H54 (cell line): ENCODE measurements around the gene CCL2.

Experiments used
- DNase-seq: peaks from one replicate; pipeline ENCODE4 v3.0.0; 2011; ENCODE audit warnings: low spot score, mixed read lengths; ENCODE audit not compliant: insufficient read length
- FAIRE-seq: peaks from 3 replicates; lab custom pipeline; 2011; peaks lifted over from hg19 to GRCh38; lab: Jason Lieb, UNC
- POLR2A ChIP-seq: IDR thresholded peaks from 2 replicates; pipeline ENCODE4 v1.6.1; 2011; ENCODE audit warnings: low read depth, mild to moderate bottlenecking, low read length

CCL2 gene

GRCh38 chr17:34227707-34228106, 27.4 kb upstream of the CCL2 start:
- FAIRE-seq, result no peak
- no peak for TF ChIP-seq POLR2A
- no peak for DNase-seq

- FAIRE-seq (no peak), DNase-seq (no peak)
- TF ChIP-seq POLR2A, result no peak
Measured at GRCh38 chr17:34228781-34229180, 26.3 kb upstream of the CCL2 start.

DNA sequence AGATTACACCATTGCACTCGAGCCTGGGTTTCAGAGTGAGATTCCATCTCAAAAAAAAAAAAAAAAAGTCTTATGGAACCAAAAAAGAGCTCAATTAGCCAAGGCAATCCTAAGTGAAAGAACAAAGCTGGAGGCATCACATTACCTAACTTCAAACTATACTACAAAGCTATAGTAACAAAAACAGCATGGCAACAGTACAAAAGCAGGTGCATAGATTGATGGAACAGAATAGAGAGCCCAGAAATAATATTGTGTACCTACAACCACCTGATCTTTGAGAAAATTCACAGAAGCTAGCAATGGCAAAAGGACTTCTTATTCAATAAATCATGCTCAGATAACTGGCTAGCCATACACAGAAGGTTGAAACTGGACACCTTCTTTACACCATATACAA, 24.7 kb upstream of the CCL2 start:
- TF ChIP-seq POLR2A, result no peak
- DNase-seq, result no peak
- FAIRE-seq, result no peak

- DNase-seq, result no peak
- FAIRE-seq, result no peak
- no peak for TF ChIP-seq POLR2A
Measured at GRCh38 chr17:34234616-34235015, 20.5 kb upstream of the CCL2 start.

DNA sequence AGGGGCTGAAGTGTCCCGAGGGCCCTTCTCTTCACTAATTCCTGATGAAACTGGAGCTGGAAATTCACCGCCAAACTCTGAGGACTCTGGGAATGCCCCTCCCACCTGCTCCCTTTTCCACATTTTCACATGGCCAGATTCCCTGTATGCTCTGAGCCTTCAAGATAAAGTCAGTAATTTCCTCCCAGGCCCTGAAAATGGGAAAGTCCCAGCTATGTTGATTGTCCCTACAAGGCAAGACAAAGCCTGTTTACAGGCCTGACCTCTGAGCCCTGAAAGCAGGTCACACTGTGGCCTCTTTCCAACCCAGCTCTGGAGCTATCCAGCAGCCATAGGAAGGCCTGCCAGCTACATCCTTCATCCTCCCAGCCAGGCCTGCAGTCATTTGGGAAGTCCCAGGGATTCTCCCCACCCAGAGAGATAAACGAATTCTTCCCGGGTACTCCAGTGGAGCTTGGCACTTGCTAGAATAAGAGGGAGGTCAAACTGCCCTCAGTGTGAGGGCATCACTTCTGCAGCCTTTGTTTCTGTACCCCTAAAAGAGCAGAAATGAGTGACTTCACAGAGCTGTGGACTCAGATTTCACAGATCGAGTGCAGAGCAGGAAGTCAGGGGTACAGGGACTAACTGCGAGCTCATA, 19.6 kb upstream of the CCL2 start:
- DNase-seq (no peak), FAIRE-seq (no peak)
- TF ChIP-seq POLR2A, result no peak

DNA sequence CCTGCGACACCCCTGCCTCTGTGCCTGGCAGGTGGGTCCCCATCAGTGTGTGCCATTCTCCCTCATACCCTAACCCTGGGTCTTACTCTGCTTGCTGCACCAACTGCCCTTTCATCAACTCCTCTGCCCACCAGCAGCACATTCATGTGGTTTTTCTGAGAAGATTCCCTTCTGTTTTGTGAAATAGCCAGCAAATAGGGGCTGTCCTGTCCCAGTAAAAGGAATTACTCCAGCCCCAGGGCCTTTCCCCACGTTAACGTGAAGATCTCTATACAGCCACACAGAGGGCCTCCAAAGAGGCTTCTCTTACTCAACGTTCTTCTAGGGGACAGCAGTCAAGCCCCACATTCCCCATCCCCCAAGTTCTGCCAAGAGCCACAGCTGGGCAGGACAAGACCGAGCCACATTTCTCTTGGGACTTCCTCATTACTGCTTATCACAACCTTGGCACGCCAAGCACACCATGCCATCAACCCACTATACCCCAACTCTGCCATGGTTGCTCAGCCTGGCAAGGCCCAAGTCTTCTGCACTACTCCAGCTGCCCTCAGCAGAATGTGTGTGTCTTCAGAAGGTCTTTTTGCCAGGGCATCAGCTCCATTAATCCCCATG, 18.7 kb upstream of the CCL2 start:
- DNase-seq, result no peak
- no peak for FAIRE-seq
- TF ChIP-seq POLR2A, result no peak

GRCh38 chr17:34237458-34237857, 17.6 kb upstream of the CCL2 start:
- FAIRE-seq (no peak), DNase-seq (no peak)
- no peak for TF ChIP-seq POLR2A

GRCh38 chr17:34241062-34241461, 14.0 kb upstream of the CCL2 start:
- no peak for TF ChIP-seq POLR2A
- FAIRE-seq, result no peak
- DNase-seq, result no peak

- TF ChIP-seq POLR2A, result no peak
- FAIRE-seq (no peak), DNase-seq (no peak)
Measured at GRCh38 chr17:34242587-34243363, 12.3 kb upstream of the CCL2 start.

- no peak for TF ChIP-seq POLR2A
- DNase-seq (no peak), FAIRE-seq (no peak)
Measured at GRCh38 chr17:34243364-34244320, 11.4 kb upstream of the CCL2 start.

DNA sequence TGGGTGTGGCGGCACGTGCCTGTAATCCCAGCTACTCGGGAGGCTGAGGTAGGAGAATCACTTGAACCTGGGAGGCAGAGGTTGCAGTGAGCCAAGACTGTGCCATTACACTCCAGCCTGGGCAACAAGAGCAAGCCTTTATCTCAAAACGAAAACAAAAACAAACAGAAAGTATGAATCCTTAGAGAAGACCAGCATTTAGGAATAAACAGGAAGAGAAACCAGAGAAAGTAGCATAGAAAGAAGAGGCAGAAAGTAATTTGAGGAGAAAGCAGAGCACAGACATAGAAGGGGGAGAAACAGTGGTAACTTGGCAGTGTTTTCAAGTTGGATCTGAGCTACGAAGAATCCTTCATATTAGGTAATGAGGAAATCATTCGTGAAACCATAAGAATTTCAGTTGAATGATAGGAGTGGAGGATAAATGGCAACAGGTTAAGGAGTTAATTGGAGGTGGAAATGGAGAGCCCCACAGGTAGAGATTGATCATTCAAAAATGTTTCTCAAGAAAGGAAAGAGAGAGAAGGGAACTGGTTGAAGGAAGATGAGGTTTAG, 9.7 kb upstream of the CCL2 start:
- no peak for DNase-seq
- no peak for TF ChIP-seq POLR2A
- FAIRE-seq, result no peak

DNA sequence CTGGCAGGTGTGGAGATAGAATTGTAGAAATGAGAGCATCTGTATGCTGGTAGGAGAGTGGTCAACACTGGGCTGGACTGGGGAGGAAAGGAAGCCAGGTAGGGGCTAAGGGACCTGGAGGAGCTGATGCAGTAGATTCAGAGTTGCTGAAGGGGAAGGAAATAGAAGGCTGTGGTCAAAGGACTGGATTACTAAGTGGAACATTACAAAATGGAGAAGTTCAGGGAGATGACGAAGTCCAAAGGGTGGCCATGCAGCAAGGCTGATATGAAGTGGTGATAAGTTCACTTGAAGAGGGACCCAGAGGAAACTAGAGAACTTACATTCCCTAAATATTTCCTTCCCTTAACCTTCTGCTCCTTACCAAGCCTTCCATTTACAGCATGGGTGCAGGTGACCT, 8.6 kb upstream of the CCL2 start:
- no peak for TF ChIP-seq POLR2A
- no peak for FAIRE-seq
- no peak for DNase-seq

- DNase-seq (no peak), FAIRE-seq (no peak)
- TF ChIP-seq POLR2A, result no peak
Measured at GRCh38 chr17:34246881-34247280, 8.2 kb upstream of the CCL2 start.
